NCI-H226 (cell line): ENCODE measurements around the gene BORCS8.
"Not testable (repeated sequence)": the region's sequence is repeated elsewhere in the genome, so short reads cannot be mapped to it uniquely, and the experiment has no call there.

ENCODE experiments used
- DNase-seq: peaks from one replicate; pipeline ENCODE4 v3.0.0-alpha.2; 2015

Gene BORCS8

GRCh38 chr19:19147344-19147743 is 44.6 kb downstream of the BORCS8 start:
- no peak for DNase-seq

DNA sequence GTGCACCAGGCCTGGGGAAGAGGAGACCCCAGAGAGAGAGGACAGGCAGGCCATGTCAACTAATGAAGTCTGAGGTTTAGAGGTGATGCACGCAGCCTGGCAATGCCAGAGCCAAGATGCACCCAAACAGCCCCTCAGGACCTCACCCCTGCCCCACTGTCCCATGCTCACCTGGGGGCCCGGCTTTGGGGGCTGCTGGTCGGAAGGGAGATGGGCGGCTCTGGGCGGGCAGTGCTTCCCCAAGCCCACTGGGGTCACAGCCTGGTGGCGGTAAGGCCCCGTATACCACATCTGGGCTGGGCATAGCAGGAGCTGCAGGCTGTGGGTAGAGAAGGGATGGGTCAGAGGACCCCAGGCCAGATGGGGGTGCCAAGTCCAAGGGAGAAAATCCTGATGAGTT is 45.1 kb downstream of the BORCS8 start:
- DNase-seq = no peak

DNA sequence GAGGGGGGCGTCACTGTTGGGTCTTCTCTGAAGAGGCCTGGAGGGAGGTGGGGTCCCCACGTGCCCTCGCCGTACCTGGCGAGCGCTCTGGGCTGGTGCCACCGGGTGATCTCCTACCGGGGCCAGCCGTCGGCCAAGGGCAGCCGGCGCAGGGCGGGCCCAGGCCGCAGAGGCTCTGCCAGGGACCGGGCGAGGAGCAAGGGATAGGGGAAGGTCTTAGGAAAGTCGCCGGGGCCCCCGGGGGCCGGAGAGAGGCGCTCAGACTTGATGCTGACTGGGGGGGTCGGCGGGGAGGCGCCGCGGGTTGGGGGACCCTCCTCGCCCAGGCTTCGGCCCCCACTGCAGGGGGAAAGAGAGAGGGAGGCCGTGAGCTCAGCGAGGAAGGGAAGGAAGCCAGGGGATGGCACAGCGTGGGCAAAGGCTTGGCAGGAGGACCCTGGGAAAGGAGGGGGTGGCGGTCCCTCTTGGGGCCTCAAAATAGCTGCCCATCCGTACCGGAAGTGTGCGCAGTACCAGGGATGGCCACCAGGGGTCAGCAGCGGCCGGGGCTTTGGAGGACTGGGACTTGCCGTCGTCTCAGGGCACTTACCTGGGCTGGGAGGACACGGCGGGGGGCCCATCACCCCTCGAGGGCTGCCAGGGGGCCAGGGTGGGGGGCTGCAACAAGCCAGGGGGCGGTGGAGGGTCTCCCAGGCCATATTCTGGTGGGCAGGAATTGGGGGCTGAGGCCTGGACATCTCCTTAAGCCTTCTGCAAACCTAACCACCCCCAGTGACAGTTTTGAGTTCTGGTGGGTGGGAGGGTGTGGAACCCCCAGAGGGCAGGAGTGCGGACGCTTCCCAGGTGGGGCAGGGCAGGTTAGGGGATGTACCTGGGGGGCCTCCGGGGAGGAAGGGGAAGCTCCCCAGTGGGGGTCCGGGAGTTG is 46.0 kb downstream of the BORCS8 start:
- DNase-seq = no peak

- DNase-seq = no peak
These were observed 46.7 kb downstream of the BORCS8 start for GRCh38 chr19:19145281-19145680.

GRCh38 chr19:19142347-19142746 is 49.6 kb downstream of the BORCS8 start:
- no peak for DNase-seq

DNA sequence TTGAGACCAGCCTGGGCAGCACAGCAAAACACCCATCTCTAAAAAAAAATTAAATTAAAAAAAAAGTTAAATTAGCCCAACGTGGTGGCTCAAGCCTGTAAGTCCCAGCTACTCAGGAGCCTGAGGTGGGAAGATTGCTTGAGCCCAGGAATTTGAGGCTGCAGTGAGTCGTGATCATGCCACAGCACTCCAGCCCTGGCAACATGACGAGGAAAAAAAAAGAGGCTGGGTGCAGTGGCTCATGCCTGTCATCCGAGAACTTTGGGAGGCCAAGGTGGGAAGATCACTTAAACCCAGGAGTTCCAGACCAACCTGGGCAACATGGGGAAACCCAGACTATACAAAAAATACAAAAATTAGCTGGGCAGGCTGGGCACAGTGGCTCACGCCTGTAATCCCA is 51.5 kb downstream of the BORCS8 start:
- peak; percentile 58 for DNase-seq

GRCh38 chr19:19139876-19140229 is 52.1 kb downstream of the BORCS8 start:
- DNase-seq = no peak

- peak; percentile 100 for DNase-seq
These were observed 53.6 kb downstream of the BORCS8 start, which contains the start of gene TMEM161A for GRCh38 chr19:19138109-19138981. Gene TMEM161A (minus strand): TSS chr19:19138478. CDS start chr19:19138428, 50 bp downstream.

- DNase-seq = no peak
These were observed 54.3 kb downstream of the BORCS8 start for GRCh38 chr19:19137556-19138108.

DNA sequence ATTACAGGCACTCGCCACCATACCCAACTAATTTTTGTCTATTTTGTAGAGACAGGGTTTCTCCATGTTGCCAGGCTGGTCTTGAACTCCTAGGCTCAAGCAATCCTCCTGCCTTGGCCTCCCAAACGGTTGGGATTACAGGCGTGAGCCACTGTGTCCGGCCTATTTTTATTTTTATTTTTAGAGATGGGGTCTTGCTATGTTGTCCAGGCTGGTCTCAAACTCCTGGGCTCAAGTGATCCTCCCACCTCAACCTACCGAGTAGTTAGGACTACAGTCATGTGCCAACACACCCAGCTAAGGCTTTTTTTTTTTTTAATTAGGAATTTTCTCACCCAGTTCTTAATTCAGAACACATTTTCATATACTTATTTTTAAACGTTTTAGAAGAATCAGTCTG is 56.2 kb downstream of the BORCS8 start:
- DNase-seq = not testable (repeated sequence)

DNA sequence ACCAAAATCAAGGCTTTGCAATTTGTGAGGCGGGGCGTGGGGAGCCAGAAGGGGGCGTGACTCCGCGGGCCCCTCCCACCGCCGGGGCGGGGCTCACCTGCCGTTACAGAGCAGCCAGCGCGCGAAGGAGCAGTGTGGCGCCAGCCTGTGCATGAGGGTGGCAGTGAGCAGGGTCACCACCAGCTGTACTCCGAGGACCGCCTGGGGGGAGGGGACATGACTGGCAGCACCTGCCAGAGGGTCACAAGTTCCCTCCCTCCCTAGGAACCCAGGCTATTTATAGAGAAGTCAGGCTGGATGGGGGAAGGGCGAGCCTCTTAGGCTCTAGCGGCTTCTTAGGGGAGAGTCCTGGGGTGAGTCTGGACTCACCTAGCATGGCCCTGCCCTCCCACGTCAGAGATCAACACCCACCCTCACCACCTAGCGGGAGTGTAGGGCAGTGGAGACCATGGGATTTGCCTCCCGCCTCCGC is 57.2 kb downstream of the BORCS8 start:
- no peak for DNase-seq

DNA sequence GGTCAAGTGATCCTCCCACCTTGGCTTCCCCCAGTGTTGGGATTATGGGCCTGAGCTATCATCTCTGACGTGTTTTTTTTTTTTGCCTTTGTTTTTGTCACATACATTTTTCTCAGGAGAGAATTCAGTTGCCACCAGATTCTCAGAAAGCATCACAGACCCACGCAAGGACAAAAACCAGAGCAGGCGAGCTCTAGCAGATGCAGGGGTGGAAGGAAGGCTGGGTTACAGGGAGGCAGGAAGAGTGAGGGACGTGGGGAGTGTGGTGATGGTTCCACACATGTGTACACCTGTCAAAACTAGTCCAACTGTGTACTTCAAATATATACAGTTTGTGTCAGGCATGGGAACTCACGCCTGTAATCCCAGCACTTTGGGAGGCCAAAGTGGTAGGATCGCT is 58.0 kb downstream of the BORCS8 start:
- DNase-seq = no peak

DNA sequence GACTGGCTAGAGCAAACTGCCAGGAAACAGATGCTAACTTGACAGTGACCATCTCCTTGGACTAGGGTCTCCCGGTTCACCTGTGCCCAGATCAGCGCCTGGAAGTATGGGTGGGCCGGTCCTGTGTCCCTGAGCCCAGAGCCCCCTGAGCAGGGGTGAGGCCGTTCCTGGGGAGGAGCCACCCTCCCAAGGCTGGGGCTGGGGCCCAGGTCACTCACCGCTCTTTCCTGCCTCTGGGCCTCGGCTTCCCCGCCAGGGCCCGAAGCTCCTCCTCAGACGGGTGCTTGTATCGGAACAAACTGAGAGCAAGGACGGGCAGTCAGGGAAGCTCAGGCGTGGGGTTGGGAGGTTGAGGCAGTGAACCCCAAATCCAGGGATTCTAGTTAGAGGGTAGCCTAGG is 59.0 kb downstream of the BORCS8 start:
- DNase-seq = no peak

DNA sequence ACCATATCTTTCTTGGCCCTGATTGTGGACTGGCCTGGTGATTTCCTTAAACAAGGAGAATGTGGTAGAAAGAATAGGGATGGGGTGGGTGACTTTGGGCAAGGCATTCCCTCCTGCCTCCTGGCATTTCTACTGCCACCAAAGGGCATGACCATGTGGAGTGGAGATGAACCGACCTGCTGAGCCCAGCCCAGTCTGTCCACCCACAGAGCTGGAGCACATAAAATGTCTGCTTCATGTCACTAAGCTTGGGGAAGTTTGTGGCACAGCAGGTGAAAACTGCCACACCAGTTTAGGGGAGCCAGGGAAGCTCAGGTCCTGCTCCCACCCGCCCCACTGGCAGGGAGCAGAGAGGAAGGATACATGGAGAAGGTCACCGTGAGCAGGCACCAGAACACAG is 60.0 kb downstream of the BORCS8 start:
- DNase-seq = no peak
